K562 (cell line): ENCODE measurements around the gene BAHD1. TPM values are rescaled to one million over a fixed set of nuclear protein-coding genes. Genes with fewer than 3 reads are reported as not detected.

Experiments
- ATAC-seq: fragments of 200-7000 bp; cut with Tn5 transposase; 3 replicates; pipeline ENCODE4 v1.9.1; 2020; ENCODE audit warnings: moderate library complexity
- BruUV-seq: library from RNA; stranded (reverse); fragments of 400-500 nt; replicated peaks from 2 replicates; lab custom pipeline; 2021; lab: Mats Ljungman, UMichigan
- CTCF ChIA-PET: fragments of 300-600 bp; formaldehyde crosslinking; extraction: SDS; loops from one replicate; lab custom pipeline; 2021; ENCODE audit warnings: low intra/inter-chr PET ratio; lab: Yijun Ruan, JAX
- POLR2A ChIA-PET: fragments of 300-600, 350-650 bp; sonication (Branson Sonifier 250); formaldehyde crosslinking; extraction: SDS; loops from one replicate; lab custom pipeline; 2021; ENCODE audit warnings: antibody characterized with exemption, inconsistent platforms; lab: Yijun Ruan, JAX
- DNase-seq, 4 experiments: peaks; one replicate each; pipeline versions ENCODE4 v3.0.0 to v3.0.0-alpha.2; 2011 to 2018; ENCODE audit warnings: low spot score in 3 of 4, mixed read lengths in 3 of 4; ENCODE audit errors: extremely low read depth in 1 of 4
- FAIRE-seq: peaks from 2 replicates; lab custom pipeline; 2011; peaks lifted over from hg19 to GRCh38; lab: Jason Lieb, UNC
- H2AFZ ChIP-seq: 2 replicates; pipeline ENCODE4 v1.6.0; 2011; ENCODE audit warnings: low read depth, low read length, control low read depth, inconsistent platforms
- H3K27ac ChIP-seq: fragments of 200-600 bp; 3 replicates; pipeline ENCODE4 v1.8.0; 2011; ENCODE audit warnings: low read depth, mild to moderate bottlenecking, control low read depth, inconsistent platforms, low read length, moderate library complexity, mixed read lengths; ENCODE audit errors: extremely low read depth
- H3K27me3 ChIP-seq, 2 experiments: fragments of 300-600 bp in 1 of 2; 2 replicates in 1 of 2; 3 replicates in 1 of 2; pipeline versions ENCODE4 v1.6.0 to v1.8.0; 2011; ENCODE audit warnings: inconsistent platforms in 2 of 2, low read length in 2 of 2, mild to moderate bottlenecking in 1 of 2, mixed read lengths in 1 of 2, moderate library complexity in 1 of 2; ENCODE audit not compliant: control insufficient read depth in 2 of 2, insufficient read depth in 2 of 2
- H3K36me3 ChIP-seq: fragments of 300-600 bp; 3 replicates; pipeline ENCODE4 v1.8.0; 2011; ENCODE audit warnings: mild to moderate bottlenecking, low read length, inconsistent platforms; ENCODE audit not compliant: control insufficient read depth, insufficient read depth
- H3K4me1 ChIP-seq, 2 experiments: fragments of 200-600 bp in 1 of 2; replicated peaks in 1 of 2; 2 replicates in 1 of 2; 3 replicates in 1 of 2; pipeline versions ENCODE4 v1.5.1 to v1.8.0; 2011; ENCODE audit warnings: inconsistent platforms in 2 of 2, low read length in 2 of 2, mild to moderate bottlenecking in 1 of 2, mixed read lengths in 1 of 2, moderate library complexity in 1 of 2; ENCODE audit not compliant: control insufficient read depth in 2 of 2, insufficient read depth in 2 of 2
- H3K4me2 ChIP-seq: 2 replicates; pipeline ENCODE4 v1.6.1; 2011; ENCODE audit warnings: low read length, control low read depth, inconsistent platforms, mixed read lengths; ENCODE audit not compliant: insufficient read depth
- H3K4me3 ChIP-seq: fragments of 200-600 bp; sonication (generic), shearing (Covaris generic); 2 replicates; pipeline ENCODE4 v1.5.1; 2016; ENCODE audit warnings: control low read depth, inconsistent platforms
- H3K79me2 ChIP-seq: fragments of 200-600 bp; 3 replicates; pipeline ENCODE4 v1.8.0; 2011; ENCODE audit warnings: low read length, inconsistent platforms; ENCODE audit not compliant: control insufficient read depth, insufficient read depth
- H3K9ac ChIP-seq, 2 experiments: 2 replicates each; pipeline versions ENCODE4 v1.6.0 to v1.6.1; 2011; ENCODE audit warnings: low read depth in 2 of 2, low read length in 2 of 2, control low read depth in 1 of 2, inconsistent platforms in 1 of 2, mild to moderate bottlenecking in 1 of 2, mixed read lengths in 1 of 2; ENCODE audit not compliant: insufficient read depth in 1 of 2
- H3K9me1 ChIP-seq: one replicate; pipeline ENCODE4 v1.6.0; 2011; ENCODE audit warnings: inconsistent platforms, mild to moderate bottlenecking, low read length, moderate library complexity; ENCODE audit not compliant: control insufficient read depth, insufficient read depth
- H3K9me3 ChIP-seq: replicated peaks from 2 replicates; pipeline ENCODE4 v1.5.1; 2011; ENCODE audit warnings: low read depth, low read length, inconsistent platforms; ENCODE audit not compliant: control insufficient read depth, insufficient read depth
- H4K20me1 ChIP-seq: replicated peaks from 2 replicates; pipeline ENCODE4 v1.6.1; 2011; ENCODE audit warnings: low read length, inconsistent platforms, mixed read lengths; ENCODE audit not compliant: control insufficient read depth, insufficient read depth
- HDAC6 ChIP-seq: IDR thresholded peaks from 2 replicates; pipeline ENCODE4 v1.6.1; 2012; ENCODE audit warnings: low read depth, mild to moderate bottlenecking, control low read depth, inconsistent platforms, low read length, moderate library complexity
- NCOA4 ChIP-seq: fragments of 450-650 bp; IDR thresholded peaks from 2 replicates; pipeline ENCODE4 v1.6.1; 2018; ENCODE audit warnings: mild to moderate bottlenecking; ENCODE audit not compliant: partially characterized antibody
- SRF ChIP-seq, 2 experiments: fragments of 250-450, 450-650 bp in 1 of 2; sonication (Bioruptor Pico) in 1 of 2; sonication (generic) in 1 of 2; formaldehyde crosslinking; IDR thresholded peaks; 2 replicates each; pipeline versions ENCODE4 v1.5.0 to v1.5.1; 2020 to 2022; ENCODE audit warnings: mild to moderate bottlenecking in 1 of 2, missing genetic modification reagents in 1 of 2
- YY1 ChIP-seq, 3 experiments: IDR thresholded peaks; 2 replicates each; pipeline ENCODE4 v1.6.1; 2011; ENCODE audit warnings: low read length in 2 of 3, mild to moderate bottlenecking in 2 of 3, moderate library complexity in 2 of 3, borderline replicate concordance in 1 of 3, control low read depth in 1 of 3, low read depth in 1 of 3; ENCODE audit not compliant: insufficient read depth in 3 of 3, insufficient replicate concordance in 2 of 3, control insufficient read depth in 1 of 3, insufficient read length in 1 of 3; ENCODE audit errors: extremely low read depth in 1 of 3
- ZNF395 ChIP-seq: fragments of 200-800 bp; sonication (Bioruptor generic); IDR thresholded peaks from 2 replicates; pipeline ENCODE4 v1.6.1; 2017; ENCODE audit warnings: missing genetic modification characterization, missing compliant biosample characterization
- WGBS: fragments of 100-300 bp; shearing (Covaris generic); methylation state at CpG from one replicate; pipeline ENCODE4 v1.1.6; 2016; ENCODE audit warnings: low coverage, mixed read lengths; ENCODE audit not compliant: insufficient coverage; ENCODE audit errors: missing lambda C conversion rate; 5-methylcytosine and 5-hydroxymethylcytosine counted together
- in situ Hi-C: fragments of 300-500 bp; cut with MboI; formaldehyde crosslinking; loops from 4 replicates; pipeline ENCODE4 v1.15.0; 2018; ENCODE audit warnings: inconsistent platforms, mixed read lengths
- intact Hi-C: fragments of 100-400 bp; cut with micrococcal nuclease; formaldehyde crosslinking; loops from 2 replicates; pipeline ENCODE4 v1.14.2; 2022
- polyA plus RNA-seq, 8 experiments: library from polyadenylated mRNA; depleted of rRNA in 4 of 8; stranded (reverse) in 5 of 8; unstranded in 3 of 8; fragments of >200 nt; fragmentation: Nextera tagmentation in 2 of 8; fragmentation: Illumina TruSeq in 1 of 8; extraction: Ambion mirVana in 2 of 8; extraction: Trizol in 1 of 8; gene quantifications; 2 replicates each; pipeline versions ENCODE4 v1.2.1 to v1.2.3, GENCODE V29; 2011 to 2014; ENCODE audit warnings: inconsistent platforms in 1 of 8, missing spikeins in 1 of 8
- total RNA-seq, 7 experiments: library from RNA; depleted of rRNA in 6 of 7; stranded (reverse); fragments of >200 nt in 6 of 7; fragmentation: Illumina TruSeq in 2 of 7; extraction: Trizol in 2 of 7; gene quantifications; 2 replicates each; pipeline versions ENCODE4 v1.2.1 to v1.2.3, GENCODE V29; 2011 to 2021; ENCODE audit warnings: low replicate concordance in 1 of 7
- TF ChIP-seq, protein P1 (sequence below): sonication (generic); formaldehyde crosslinking; IDR thresholded peaks from 2 replicates; pipeline ENCODE4 v1.8.1; 2023; ENCODE audit warnings: mild to moderate bottlenecking, missing genetic modification reagents

BAHD1 gene
- total and polyA plus RNA-seq, 9 of the 15 experiments (the other 6 are each of a cell fraction or from before 2014, with no cell fraction given) = 0.55 to 38.5 (median 11.5) TPM

GRCh38 chr15:40486066-40486770, 45.5 kb downstream of the BAHD1 start:
- WGBS = 69% methylated on average over 28 of the region's 36 CpGs
- no peak for ATAC-seq
- no peak overlapping the region for H3K27ac ChIP-seq
- no peaks in the 10 kb centered on the region for H3K79me2 ChIP-seq
- POLR2A ChIA-PET = interaction anchor here (1.4 kb wide), 1 partner anchor 9 kb away, joined by 3 read pairs; no protein-coding TSS in a partner anchor
- no peaks in the 10 kb centered on the region for H3K36me3 ChIP-seq
- H4K20me1 ChIP-seq = no peaks in the 10 kb centered on the region
- H3K9me1 ChIP-seq = no peaks in the 10 kb centered on the region
- TF ChIP-seq HDAC6 (no peak), YY1 (IDR thresholded peaks at IDR 0.05; ENCODE audit: borderline replicate concordance in 1 of 3, control insufficient read depth in 1 of 3, extremely low read depth in 1 of 3, insufficient read depth in 3 of 3, insufficient read length in 1 of 3, insufficient replicate concordance in 2 of 3, low read depth in 1 of 3, low read length in 2 of 3) (peak in 1 of 3 experiments; percentile 44), ZNF395 (CRISPR knock-in tag) (no peak), SRF (CRISPR knock-in tag; IDR thresholded peaks at IDR 0.05) (no peak), NCOA4 (no peak)
- TF ChIP-seq, protein P1, sequence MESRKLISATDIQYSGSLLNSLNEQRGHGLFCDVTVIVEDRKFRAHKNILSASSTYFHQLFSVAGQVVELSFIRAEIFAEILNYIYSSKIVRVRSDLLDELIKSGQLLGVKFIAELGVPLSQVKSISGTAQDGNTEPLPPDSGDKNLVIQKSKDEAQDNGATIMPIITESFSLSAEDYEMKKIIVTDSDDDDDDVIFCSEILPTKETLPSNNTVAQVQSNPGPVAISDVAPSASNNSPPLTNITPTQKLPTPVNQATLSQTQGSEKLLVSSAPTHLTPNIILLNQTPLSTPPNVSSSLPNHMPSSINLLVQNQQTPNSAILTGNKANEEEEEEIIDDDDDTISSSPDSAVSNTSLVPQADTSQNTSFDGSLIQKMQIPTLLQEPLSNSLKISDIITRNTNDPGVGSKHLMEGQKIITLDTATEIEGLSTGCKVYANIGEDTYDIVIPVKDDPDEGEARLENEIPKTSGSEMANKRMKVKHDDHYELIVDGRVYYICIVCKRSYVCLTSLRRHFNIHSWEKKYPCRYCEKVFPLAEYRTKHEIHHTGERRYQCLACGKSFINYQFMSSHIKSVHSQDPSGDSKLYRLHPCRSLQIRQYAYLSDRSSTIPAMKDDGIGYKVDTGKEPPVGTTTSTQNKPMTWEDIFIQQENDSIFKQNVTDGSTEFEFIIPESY (CRISPR knock-in tag) = peak; percentile 66
- H3K27me3 ChIP-seq = no peaks in the 10 kb centered on the region
- H3K9me3 ChIP-seq = no peaks in the 10 kb centered on the region; the same call in 1 of the 2 replicates
- no peak overlapping the region for H3K4me3 ChIP-seq
- peak overlapping the region; percentile 50; the same call in 1 of the 2 replicates for H2AFZ ChIP-seq
- CTCF ChIA-PET = no interaction called here
- in situ Hi-C loops = no loop called here
- DNase-seq = no peak
- H3K9ac ChIP-seq = no peak overlapping the region
- peaks cover 0 to 3% of the 10 kb centered on the region in 2 experiments; a peak in 2 of 5 replicates for H3K4me1 ChIP-seq
- intact Hi-C loops = no loop called here
- no peak for FAIRE-seq
- BruUV-seq = no TSS peak
- H3K4me2 ChIP-seq = no peak overlapping the region
